H54 (cell line): ENCODE results near the gene RAD51D.

Experiments
- DNase-seq: peaks from one replicate; pipeline ENCODE4 v3.0.0; 2011; ENCODE audit warnings: low spot score, mixed read lengths; ENCODE audit not compliant: insufficient read length
- FAIRE-seq: peaks from 3 replicates; lab custom pipeline; 2011; peaks lifted over from hg19 to GRCh38; lab: Jason Lieb, UNC
- POLR2A ChIP-seq: IDR thresholded peaks from 2 replicates; pipeline ENCODE4 v1.6.1; 2011; ENCODE audit warnings: low read depth, mild to moderate bottlenecking, low read length

The RAD51D gene

GRCh38 chr17:35079547-35080423 lies 39.9 kb downstream of the RAD51D start:
- no peak for FAIRE-seq
- no peak for TF ChIP-seq POLR2A

DNA sequence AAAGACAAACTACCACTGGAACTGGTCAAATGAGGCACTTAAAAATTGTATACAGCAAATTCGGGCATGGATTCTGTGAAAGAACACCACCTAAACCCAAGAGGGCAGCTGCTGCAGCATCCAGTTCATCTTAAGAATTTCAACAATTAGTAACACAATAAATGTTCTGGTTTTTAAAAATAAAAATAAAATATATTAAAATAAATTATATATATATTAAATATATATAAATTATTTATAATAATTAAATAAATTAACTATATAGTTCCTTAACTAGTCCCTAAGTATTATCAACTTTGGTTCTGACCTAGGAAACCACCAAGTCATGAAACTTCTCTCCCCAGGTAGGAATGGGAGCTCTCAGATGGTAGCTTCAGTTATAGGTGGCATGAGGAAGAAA lies 42.8 kb downstream of the RAD51D start:
- no peak for FAIRE-seq
- TF ChIP-seq POLR2A: no peak

More at GRCh38 chr17:35079547-35080423, 39.9 kb downstream of the RAD51D start:
- DNase-seq: no peak

DNA sequence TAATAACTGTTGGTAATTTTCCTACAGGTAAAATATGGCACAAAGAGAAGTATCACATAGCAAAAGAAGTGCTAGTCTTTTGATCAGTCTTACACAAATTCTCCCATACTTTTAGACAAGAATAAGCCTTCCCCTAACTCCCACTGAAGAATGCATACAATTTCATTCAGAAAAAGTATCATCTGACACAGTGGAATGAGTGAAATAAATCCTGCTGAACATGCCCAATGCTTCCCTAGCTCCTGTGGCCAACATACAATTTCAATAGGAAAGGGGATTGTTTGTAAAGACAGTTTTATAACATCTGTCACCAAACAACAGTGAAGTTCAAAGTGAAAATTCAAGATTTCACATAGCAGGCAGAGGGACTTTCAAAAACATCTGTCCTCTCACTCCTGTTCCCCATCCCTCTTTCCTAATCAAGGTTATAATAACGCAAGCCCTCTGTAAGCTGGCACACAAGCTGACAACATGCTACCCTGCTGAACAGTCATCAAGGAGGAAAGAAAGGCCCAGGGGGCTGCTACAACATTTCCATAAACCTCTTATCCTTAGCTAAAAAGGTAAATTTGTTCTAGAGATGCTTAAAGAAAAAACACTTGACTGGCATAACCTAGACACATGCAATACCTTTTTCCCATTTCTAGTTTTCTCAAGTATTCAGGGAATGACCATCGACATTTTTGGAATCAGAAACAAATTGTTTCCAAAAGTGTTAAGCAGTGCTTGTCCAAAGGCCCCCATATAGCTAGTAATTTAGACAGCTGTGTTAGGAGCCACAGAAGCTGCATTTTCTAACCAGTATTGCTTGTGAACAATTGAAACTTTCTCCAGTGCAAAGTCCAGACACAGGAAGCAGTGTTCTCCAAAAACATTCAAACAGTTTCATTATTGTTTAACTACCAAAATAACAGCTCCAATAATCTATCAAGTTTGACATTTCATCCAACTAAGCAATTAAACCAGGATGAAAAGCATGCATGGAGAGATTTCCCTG lies 44.7 kb downstream of the RAD51D start:
- DNase-seq (no peak), FAIRE-seq (no peak)
- TF ChIP-seq POLR2A: no peak

More for the DNA sequence above, 42.8 kb downstream of the RAD51D start:
- no peak for DNase-seq

DNA sequence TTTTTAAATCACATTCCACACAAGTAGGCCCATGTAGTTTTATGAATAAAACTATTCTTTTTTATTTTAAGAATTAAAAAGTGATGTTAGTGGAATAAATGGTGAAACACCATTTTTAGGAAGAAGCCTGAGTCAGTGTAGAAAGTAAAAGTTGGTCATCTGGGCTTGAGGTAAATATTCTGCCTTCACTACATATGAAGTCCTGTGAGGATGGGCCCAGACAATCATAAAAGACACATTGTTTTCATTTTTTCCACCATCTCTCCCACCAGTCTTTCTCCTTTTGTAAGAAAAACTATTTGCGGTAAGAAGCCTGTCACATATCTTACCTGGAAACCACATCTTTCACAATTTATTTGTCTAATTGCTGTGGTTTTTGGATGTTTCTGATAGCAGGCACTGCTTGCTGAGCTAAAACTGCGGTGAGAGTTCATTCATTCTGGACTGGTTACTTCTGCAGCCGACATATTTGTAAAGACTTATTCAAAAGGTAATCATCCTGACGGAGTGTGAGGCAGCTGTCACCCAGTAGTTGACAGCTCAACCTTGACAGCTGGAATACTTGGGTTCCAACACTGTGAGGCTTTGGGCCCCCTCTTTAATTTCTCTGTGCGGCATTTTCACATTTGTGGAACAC lies 45.6 kb downstream of the RAD51D start:
- TF ChIP-seq POLR2A: no peak
- no peak for FAIRE-seq
- no peak for DNase-seq

- DNase-seq (no peak), FAIRE-seq (no peak)
- TF ChIP-seq POLR2A: no peak
These were observed 46.4 kb downstream of the RAD51D start for GRCh38 chr17:35073183-35073790.

GRCh38 chr17:35069311-35069710 lies 50.3 kb downstream of the RAD51D start:
- TF ChIP-seq POLR2A: no peak
- DNase-seq (no peak), FAIRE-seq (peak; percentile 33)

- DNase-seq: no peak
- FAIRE-seq: no peak
- no peak for TF ChIP-seq POLR2A
These were observed 51.4 kb downstream of the RAD51D start for GRCh38 chr17:35068249-35068648.

DNA sequence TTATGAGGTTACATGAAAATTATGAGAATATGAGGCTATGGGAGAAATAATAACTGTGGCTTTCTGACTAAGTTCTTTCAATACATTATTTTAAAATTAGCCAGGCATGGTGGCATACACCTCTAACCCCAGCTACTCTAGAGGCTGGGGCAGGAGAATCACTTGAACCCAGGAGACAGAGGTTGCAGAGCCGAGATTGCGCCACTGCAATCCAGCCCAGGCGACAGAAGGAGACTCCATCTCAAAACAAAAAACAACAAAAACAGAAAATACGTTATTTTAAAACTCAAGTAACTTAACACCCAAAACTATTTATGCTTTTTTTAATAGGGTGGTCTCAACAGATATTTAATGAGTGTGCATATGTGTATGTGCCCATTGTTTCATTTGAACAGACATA lies 53.8 kb downstream of the RAD51D start:
- TF ChIP-seq POLR2A: no peak
- DNase-seq: no peak
- no peak for FAIRE-seq

GRCh38 chr17:35064516-35065215 lies 55.0 kb downstream of the RAD51D start:
- no peak for TF ChIP-seq POLR2A
- DNase-seq: no peak

DNA sequence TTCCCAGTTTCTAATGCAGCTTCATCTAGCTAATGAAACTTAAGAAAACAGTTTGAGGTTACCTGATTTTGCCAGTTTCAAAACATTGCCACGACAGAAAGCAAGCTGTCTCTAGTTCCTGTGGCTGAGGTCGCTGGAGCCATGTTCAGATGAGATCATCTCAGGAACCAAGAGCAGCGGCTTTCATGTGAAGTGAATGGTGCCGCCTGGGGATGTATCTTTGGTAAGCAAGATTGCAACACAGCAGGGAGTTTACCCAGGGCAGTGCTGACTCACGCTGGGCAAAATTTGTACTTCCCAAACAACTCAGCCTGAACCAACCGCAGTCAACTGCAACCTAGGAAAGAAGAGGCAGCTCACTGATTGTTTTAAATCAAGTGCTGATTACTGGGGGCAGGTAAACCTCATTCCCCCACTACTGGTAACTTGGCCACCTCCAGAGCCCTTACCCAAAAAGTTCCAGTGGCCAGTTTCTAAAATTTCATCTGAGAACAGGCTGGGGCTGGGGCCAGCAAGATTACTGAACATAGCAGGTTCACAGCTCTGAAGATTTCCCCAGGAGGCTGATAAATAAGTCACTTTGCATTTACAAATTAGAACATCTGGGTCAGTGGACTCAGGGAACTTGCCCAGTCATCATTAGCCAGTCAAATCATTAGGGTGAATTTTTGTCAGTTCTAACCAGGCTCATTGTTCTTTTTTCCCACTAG lies 56.0 kb downstream of the RAD51D start, which contains the start of gene RFFL:
TSS of gene RFFL (minus strand) at position 194 of the 710 bp plus-strand sequence. CDS start 37,154 bp downstream, outside the sequence.
- no peak; the same call in 1 of the 2 replicates for TF ChIP-seq POLR2A
- peak; percentile 97 for FAIRE-seq
- peak; percentile 71 for DNase-seq

More at GRCh38 chr17:35064516-35065215, 55.0 kb downstream of the RAD51D start:
- FAIRE-seq: no peak

GRCh38 chr17:35062308-35062707 lies 57.4 kb downstream of the RAD51D start:
- no peak for TF ChIP-seq POLR2A
- DNase-seq (no peak), FAIRE-seq (no peak)

DNA sequence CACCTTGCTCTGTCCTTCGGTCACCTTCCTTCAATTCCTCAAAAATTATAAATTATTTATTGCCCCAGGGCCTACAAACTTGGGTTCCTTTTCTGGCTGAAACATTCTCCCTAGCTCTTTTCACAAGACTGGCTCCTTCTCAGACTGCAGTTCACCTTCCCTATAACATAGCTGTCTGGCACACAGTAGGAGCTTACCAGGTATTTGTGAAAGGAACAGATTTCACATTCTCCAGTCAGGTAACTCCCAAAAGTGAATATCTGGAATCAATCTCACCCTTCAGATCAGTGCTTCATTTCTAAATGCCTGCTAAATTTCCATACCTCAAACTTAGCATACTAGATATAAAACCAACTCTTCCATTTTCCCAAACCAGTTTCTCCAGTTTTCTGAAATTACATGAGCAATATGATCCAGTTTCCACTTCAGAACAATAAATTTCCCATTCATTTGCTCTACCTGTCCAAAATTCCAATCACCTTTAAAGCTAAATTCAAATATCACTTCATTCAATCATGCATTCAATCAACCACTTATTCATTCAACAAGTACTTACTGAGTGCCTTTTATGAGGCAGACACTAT lies 62.2 kb downstream of the RAD51D start:
- DNase-seq (no peak), FAIRE-seq (no peak)
- no peak for TF ChIP-seq POLR2A
